GM12878 (cell line): ENCODE results near the gene FAM163B. TPM values are rescaled to one million over a fixed set of nuclear protein-coding genes. Genes with fewer than 3 reads are reported as not detected.

ENCODE experiments used
- ATAC-seq: fragments of 200-7000 bp; cut with Tn5 transposase; 3 replicates; pipeline ENCODE4 v1.9.1; 2020; ENCODE audit warnings: mild to moderate bottlenecking, moderate library complexity
- BruUV-seq: library from RNA; stranded (reverse); fragments of 400-500 nt; replicated peaks from 2 replicates; lab custom pipeline; 2021; lab: Mats Ljungman, UMichigan
- CTCF ChIA-PET: fragments of 300-600 bp; sonication (Branson Sonifier 250); formaldehyde crosslinking; extraction: SDS; loops from one replicate; lab custom pipeline; 2021; ENCODE audit warnings: inconsistent platforms; lab: Yijun Ruan, JAX
- POLR2A ChIA-PET: fragments of 350-600 bp; formaldehyde crosslinking; extraction: SDS; loops from one replicate; lab custom pipeline; 2021; ENCODE audit warnings: inconsistent platforms; lab: Charles Lee
- RAD21 ChIA-PET: fragments of 300-600 bp; sonication (Branson Sonifier 250); formaldehyde crosslinking; loops from one replicate; lab custom pipeline; 2023; ENCODE audit warnings: antibody characterized with exemption; ENCODE audit not compliant: unreplicated experiment; lab: Charles Lee
- SMC1A ChIA-PET: fragments of 300-600 bp; sonication (Branson Sonifier 250); formaldehyde crosslinking; loops from one replicate; lab custom pipeline; 2023; ENCODE audit not compliant: unreplicated experiment, uncharacterized antibody; lab: Charles Lee
- DNase-seq: peaks from one replicate; pipeline ENCODE4 v3.0.0-alpha.2; 2011; ENCODE audit warnings: low read depth, low spot score
- FAIRE-seq: peaks from 3 replicates; lab custom pipeline; 2011; peaks lifted over from hg19 to GRCh38; lab: Jason Lieb, UNC
- H2AFZ ChIP-seq: 2 replicates; pipeline ENCODE4 v1.6.0; 2011; ENCODE audit warnings: low read depth, low read length, control low read depth; ENCODE audit not compliant: control insufficient read depth
- H3K27ac ChIP-seq: 2 replicates; pipeline ENCODE4 v1.5.1; 2011; ENCODE audit warnings: control low read depth; ENCODE audit not compliant: control insufficient read depth, insufficient read depth
- H3K27me3 ChIP-seq, 2 experiments: replicated peaks in 1 of 2; 2 replicates each; pipeline versions ENCODE4 v1.6.0 to v1.6.1; 2011; ENCODE audit warnings: low read length in 1 of 2; ENCODE audit not compliant: control insufficient read depth in 2 of 2, insufficient read depth in 2 of 2
- H3K36me3 ChIP-seq, 2 experiments: 2 replicates each; pipeline ENCODE4 v1.5.1; 2011; ENCODE audit warnings: low read length in 1 of 2; ENCODE audit not compliant: control insufficient read depth in 2 of 2, insufficient read depth in 2 of 2
- H3K4me1 ChIP-seq: 2 replicates; pipeline ENCODE4 v1.6.1; 2011; ENCODE audit warnings: mild to moderate bottlenecking, low read length, moderate library complexity, mixed read lengths; ENCODE audit not compliant: control insufficient read depth, insufficient read depth
- H3K4me2 ChIP-seq: 2 replicates; pipeline ENCODE4 v1.6.0; 2011; ENCODE audit warnings: control low read depth; ENCODE audit not compliant: control insufficient read depth, insufficient read depth
- H3K4me3 ChIP-seq: fragments of 200-600 bp; sonication (generic); 2 replicates; pipeline ENCODE4 v1.5.1; 2016
- H3K79me2 ChIP-seq: 2 replicates; pipeline ENCODE4 v1.6.0; 2011; ENCODE audit warnings: low read length; ENCODE audit not compliant: control insufficient read depth, insufficient read depth
- H3K9ac ChIP-seq: 2 replicates; pipeline ENCODE4 v1.8.0; 2011; ENCODE audit warnings: low read length, control low read depth, mixed read lengths; ENCODE audit not compliant: control insufficient read depth, insufficient read depth
- H3K9me3 ChIP-seq: replicated peaks from 3 replicates; pipeline ENCODE4 v1.5.1; 2011; ENCODE audit warnings: mild to moderate bottlenecking, low read length; ENCODE audit not compliant: control insufficient read depth, insufficient read depth
- H4K20me1 ChIP-seq: 2 replicates; pipeline ENCODE4 v1.6.0; 2011; ENCODE audit not compliant: control insufficient read depth, insufficient read depth
- CBX3 ChIP-seq: fragments of 200-600 bp; sonication (generic); IDR thresholded peaks from 2 replicates; pipeline ENCODE4 v1.6.1; 2016; ENCODE audit warnings: low read depth, borderline replicate concordance
- CTCF ChIP-seq, 3 experiments: IDR thresholded peaks in 2 of 3; conservative IDR thresholded peaks in 1 of 3; 2 replicates each; pipeline ENCODE4 v1.5.1; 2011; ENCODE audit warnings: low read depth in 3 of 3, low read length in 3 of 3, mild to moderate bottlenecking in 3 of 3, control low read depth in 2 of 3, moderate library complexity in 2 of 3, inconsistent platforms in 1 of 3, mixed read lengths in 1 of 3; ENCODE audit not compliant: control insufficient read depth in 2 of 3, insufficient read depth in 1 of 3; ENCODE audit errors: extremely low read depth in 1 of 3
- FOXK2 ChIP-seq: fragments of 450-650 bp; IDR thresholded peaks from 2 replicates; pipeline ENCODE4 v1.6.1; 2017; ENCODE audit warnings: mild to moderate bottlenecking, moderate library complexity
- GATAD2B ChIP-seq: fragments of 450-650 bp; conservative IDR thresholded peaks from 2 replicates; pipeline ENCODE4 v1.6.1; 2017; ENCODE audit warnings: low read depth, mild to moderate bottlenecking, moderate library complexity
- HCFC1 ChIP-seq: fragments of 150-350 bp; IDR thresholded peaks from 2 replicates; pipeline ENCODE4 v1.6.1; 2014; ENCODE audit warnings: low read length
- HDAC6 ChIP-seq: fragments of 200-600 bp; sonication (generic); IDR thresholded peaks from one replicate; pipeline ENCODE4 v1.8.0; 2017; ENCODE audit warnings: antibody characterized with exemption; ENCODE audit not compliant: unreplicated experiment
- IKZF1 ChIP-seq: fragments of 450-650 bp; conservative IDR thresholded peaks from 2 replicates; pipeline ENCODE4 v1.6.1; 2017; ENCODE audit warnings: antibody characterized with exemption, mild to moderate bottlenecking
- MTA3 ChIP-seq: IDR thresholded peaks from 2 replicates; pipeline ENCODE4 v1.6.1; 2012; ENCODE audit warnings: low read length, inconsistent platforms, borderline replicate concordance
- NR2F1 ChIP-seq: fragments of 450-650 bp; conservative IDR thresholded peaks from 2 replicates; pipeline ENCODE4 v1.6.1; 2017; ENCODE audit warnings: mild to moderate bottlenecking
- RAD21 ChIP-seq: IDR thresholded peaks from 2 replicates; pipeline ENCODE4 v1.6.1; 2011; ENCODE audit warnings: mild to moderate bottlenecking, low read depth, low read length, moderate library complexity; ENCODE audit not compliant: insufficient read depth
- SIX5 ChIP-seq: IDR thresholded peaks from 2 replicates; pipeline ENCODE4 v1.6.1; 2011; ENCODE audit warnings: mild to moderate bottlenecking, low read depth, low read length, moderate library complexity; ENCODE audit not compliant: severe bottlenecking
- SUPT20H ChIP-seq: IDR thresholded peaks from 2 replicates; pipeline ENCODE4 v1.6.1; 2011; ENCODE audit warnings: low read depth, mild to moderate bottlenecking, low read length, moderate library complexity, borderline replicate concordance; ENCODE audit not compliant: control insufficient read depth
- WRNIP1 ChIP-seq: IDR thresholded peaks from 2 replicates; pipeline ENCODE4 v1.6.1; 2011; ENCODE audit warnings: low read depth, low read length, improper control_type of control experiment, borderline replicate concordance
- ZNF384 ChIP-seq: IDR thresholded peaks from 2 replicates; pipeline ENCODE4 v1.6.1; 2012; ENCODE audit warnings: low read depth, mild to moderate bottlenecking, low read length, improper control_type of control experiment, borderline replicate concordance
- ZNF622 ChIP-seq: fragments of 450-650 bp; IDR thresholded peaks from 2 replicates; pipeline ENCODE4 v1.6.1; 2017; ENCODE audit warnings: mild to moderate bottlenecking, inconsistent platforms
- WGBS: methylation state at CpG from one replicate; pipeline ENCODE4 v1.1.6; 2016; ENCODE audit warnings: low lambda C conversion rate; ENCODE audit not compliant: insufficient replicate concordance, insufficient coverage; ENCODE audit errors: missing lambda C conversion rate; 5-methylcytosine and 5-hydroxymethylcytosine counted together
- in situ Hi-C: fragments of 300-500 bp; cut with MboI; formaldehyde crosslinking; loops from 9 replicates; pipeline ENCODE4 v1.14.3; 2018; ENCODE audit warnings: mixed read lengths
- intact Hi-C: fragments of 100-400 bp; cut with micrococcal nuclease; formaldehyde crosslinking; loops from one replicate; pipeline ENCODE4 v1.14.2; 2022; ENCODE audit not compliant: unreplicated experiment
- polyA plus RNA-seq, 11 experiments: library from polyadenylated mRNA; depleted of rRNA in 4 of 11; unstranded in 6 of 11; stranded (reverse) in 5 of 11; fragments of >200 nt; fragmentation: Nextera tagmentation in 4 of 11; fragmentation: Illumina TruSeq in 1 of 11; extraction: Ambion mirVana in 4 of 11; extraction: Trizol in 1 of 11; gene quantifications; 1 replicate in 1 of 11; 2 replicates in 10 of 11; pipeline versions ENCODE4 v1.2.1 to v1.2.3, GENCODE V29; 2011 to 2016; ENCODE audit warnings: inconsistent platforms in 2 of 11, missing spikeins in 2 of 11, low read depth in 1 of 11
- total RNA-seq, 4 experiments: library from RNA; depleted of rRNA in 3 of 4; stranded (reverse); fragments of >200 nt in 3 of 4; fragmentation: Illumina TruSeq in 1 of 4; extraction: Trizol in 1 of 4; gene quantifications; 2 replicates each; pipeline versions ENCODE4 v1.2.1 to v1.2.3, GENCODE V29; 2013 to 2021
- TF ChIP-seq, protein P1 (sequence below): fragments of 450-650 bp; IDR thresholded peaks from 2 replicates; pipeline ENCODE4 v1.6.1; 2017; ENCODE audit warnings: low read depth, mild to moderate bottlenecking, moderate library complexity
- TF ChIP-seq, protein P2 (sequence below): IDR thresholded peaks from 2 replicates; pipeline ENCODE4 v1.6.1; 2011; ENCODE audit warnings: low read depth, low read length, improper control_type of control experiment, borderline replicate concordance
- TF ChIP-seq, protein P3 (sequence below): IDR thresholded peaks from 2 replicates; pipeline ENCODE4 v1.6.1; 2011; ENCODE audit warnings: borderline replicate concordance, low read depth, mild to moderate bottlenecking, moderate library complexity, mixed read lengths, low read length; ENCODE audit not compliant: insufficient read depth; ENCODE audit errors: extremely low read length

FAM163B gene
- total and polyA plus RNA-seq, 10 of the 15 experiments (the other 5 are each of a cell fraction or from before 2014, with no cell fraction given) = not detected

- TF ChIP-seq, protein P1, sequence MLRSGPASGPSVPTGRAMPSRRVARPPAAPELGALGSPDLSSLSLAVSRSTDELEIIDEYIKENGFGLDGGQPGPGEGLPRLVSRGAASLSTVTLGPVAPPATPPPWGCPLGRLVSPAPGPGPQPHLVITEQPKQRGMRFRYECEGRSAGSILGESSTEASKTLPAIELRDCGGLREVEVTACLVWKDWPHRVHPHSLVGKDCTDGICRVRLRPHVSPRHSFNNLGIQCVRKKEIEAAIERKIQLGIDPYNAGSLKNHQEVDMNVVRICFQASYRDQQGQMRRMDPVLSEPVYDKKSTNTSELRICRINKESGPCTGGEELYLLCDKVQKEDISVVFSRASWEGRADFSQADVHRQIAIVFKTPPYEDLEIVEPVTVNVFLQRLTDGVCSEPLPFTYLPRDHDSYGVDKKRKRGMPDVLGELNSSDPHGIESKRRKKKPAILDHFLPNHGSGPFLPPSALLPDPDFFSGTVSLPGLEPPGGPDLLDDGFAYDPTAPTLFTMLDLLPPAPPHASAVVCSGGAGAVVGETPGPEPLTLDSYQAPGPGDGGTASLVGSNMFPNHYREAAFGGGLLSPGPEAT = no peak
- TF ChIP-seq CBX3 (no peak), ZNF622 (no peak), ZNF384 (no peak)
Observed at GRCh38 chr9:133542002-133542401, 67.2 kb downstream of the FAM163B start (continued).

DNA sequence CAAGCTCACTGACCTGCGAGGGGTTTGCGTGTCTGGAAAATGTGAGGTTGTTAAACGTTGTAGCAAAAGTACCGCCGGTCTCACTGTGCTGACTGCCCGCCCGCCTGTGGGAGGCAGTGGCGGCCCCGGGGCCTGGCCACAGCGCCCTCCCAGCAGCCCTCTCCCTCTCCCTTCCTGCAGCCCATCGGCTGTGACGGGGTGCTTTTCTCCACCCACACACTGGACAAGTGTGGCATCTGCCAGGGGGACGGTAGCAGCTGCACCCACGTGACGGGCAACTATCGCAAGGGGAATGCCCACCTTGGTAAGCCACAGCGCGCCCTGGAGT, 68.5 kb downstream of the FAM163B start:
- no peak overlapping the region for H2AFZ ChIP-seq
- BruUV-seq = no TSS peak
- 0 out of 2 replicates have a peak overlapping the region, but pooled peaks have one; percentile 33 for H3K4me2 ChIP-seq
- peaks cover 0 to 7% of the 10 kb centered on the region in 2 experiments; a peak in 3 of 4 replicates for H3K27me3 ChIP-seq
- DNase-seq (peak; percentile 13), FAIRE-seq (no peak), ATAC-seq (peak; percentile 92)
- no peaks in the 10 kb centered on the region; the same call in 1 of the 2 replicates for H3K4me1 ChIP-seq
- no peaks in the 10 kb centered on the region for H3K9me3 ChIP-seq
- H3K9ac ChIP-seq = no peak overlapping the region
- H3K79me2 ChIP-seq = no peaks in the 10 kb centered on the region
- in situ Hi-C loops = loop anchor here (25.0 kb wide), 1 partner anchor 472 kb away; no protein-coding TSS in a partner anchor
- ChIA-PET POLR2A (no interaction called here), RAD21 (no interaction called here), SMC1A (no interaction called here), CTCF (interaction anchor here (0.9 to 1.3 kb wide), 3 partner anchors 15 to 43 kb away, joined by 3 to 4 read pairs (median 4); no protein-coding TSS in a partner anchor)
- no peak overlapping the region for H3K27ac ChIP-seq
- no peaks in the 10 kb centered on the region for H4K20me1 ChIP-seq
- intact Hi-C loops = no loop called here
- 15% methylated on average over 18 of the region's 18 CpGs for WGBS
- H3K36me3 ChIP-seq = no peaks in the 10 kb centered on the region
- H3K4me3 ChIP-seq = no peak overlapping the region
- TF ChIP-seq RAD21 (0 out of 2 replicates have a peak, but pooled peaks have one; percentile 18), WRNIP1 (no peak), HDAC6 (no peak), CTCF (IDR thresholded peaks at IDR 0.05 in 2 of 3, conservative IDR thresholded peaks at IDR 0.05 in 1 of 3; ENCODE audit: control insufficient read depth in 2 of 3, extremely low read depth in 1 of 3, insufficient read depth in 1 of 3, low read depth in 3 of 3, low read length in 3 of 3) (peak; percentile 16 to 31 (median 31); a peak in 2 of 6 replicates), HCFC1 (no peak), SUPT20H (no peak), IKZF1 (peak; percentile 40; the same call in 1 of the 2 replicates), SIX5 (no peak), FOXK2 (no peak), GATAD2B (0 out of 2 replicates have a peak, but pooled peaks have one; percentile 21), NR2F1 (no peak), MTA3 (no peak)
- TF ChIP-seq, protein P2, sequence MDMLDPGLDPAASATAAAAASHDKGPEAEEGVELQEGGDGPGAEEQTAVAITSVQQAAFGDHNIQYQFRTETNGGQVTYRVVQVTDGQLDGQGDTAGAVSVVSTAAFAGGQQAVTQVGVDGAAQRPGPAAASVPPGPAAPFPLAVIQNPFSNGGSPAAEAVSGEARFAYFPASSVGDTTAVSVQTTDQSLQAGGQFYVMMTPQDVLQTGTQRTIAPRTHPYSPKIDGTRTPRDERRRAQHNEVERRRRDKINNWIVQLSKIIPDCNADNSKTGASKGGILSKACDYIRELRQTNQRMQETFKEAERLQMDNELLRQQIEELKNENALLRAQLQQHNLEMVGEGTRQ = no peak
- TF ChIP-seq, protein P3, sequence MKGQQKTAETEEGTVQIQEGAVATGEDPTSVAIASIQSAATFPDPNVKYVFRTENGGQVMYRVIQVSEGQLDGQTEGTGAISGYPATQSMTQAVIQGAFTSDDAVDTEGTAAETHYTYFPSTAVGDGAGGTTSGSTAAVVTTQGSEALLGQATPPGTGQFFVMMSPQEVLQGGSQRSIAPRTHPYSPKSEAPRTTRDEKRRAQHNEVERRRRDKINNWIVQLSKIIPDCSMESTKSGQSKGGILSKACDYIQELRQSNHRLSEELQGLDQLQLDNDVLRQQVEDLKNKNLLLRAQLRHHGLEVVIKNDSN = peak; percentile 38
